Putamen (tissue), 1 donor: ENCODE data around the gene ZNRF1.

Experiments used
- DNase-seq: peaks from one replicate; pipeline ENCODE4 v3.0.0-alpha.2; 2016; ENCODE audit warnings: low spot score

The ZNRF1 gene

GRCh38 chr16:75027520-75028300 lies 28.9 kb downstream of the ZNRF1 start:
- no peak for DNase-seq

DNA sequence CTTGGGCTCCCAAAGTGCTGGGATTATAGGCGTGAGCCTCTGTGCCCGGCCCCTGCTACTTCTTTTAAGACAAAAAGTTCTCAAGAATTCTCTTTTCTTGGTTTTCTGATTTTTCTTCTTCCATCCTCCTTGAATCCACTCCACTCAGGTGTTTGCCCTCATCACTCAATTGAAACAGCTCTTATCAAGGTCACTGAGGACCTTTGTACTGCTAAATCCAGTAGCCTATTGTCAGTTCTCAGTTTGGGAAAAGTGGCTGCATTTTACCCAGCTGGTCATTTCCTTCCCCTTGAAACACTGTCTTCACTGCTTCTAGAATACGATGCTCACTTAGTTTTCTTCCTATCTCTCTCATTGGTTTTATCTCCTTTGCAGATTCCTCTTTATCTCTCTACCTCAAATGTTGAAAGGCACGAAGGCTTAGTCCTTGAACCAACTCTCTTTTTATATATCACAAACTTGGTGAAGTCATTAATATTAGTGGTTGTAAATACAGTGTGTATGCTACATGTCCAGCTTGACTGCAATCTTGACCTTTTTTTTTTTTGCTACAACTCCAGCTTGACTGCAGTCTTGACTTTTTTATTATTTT lies 29.8 kb downstream of the ZNRF1 start:
- no peak for DNase-seq

DNA sequence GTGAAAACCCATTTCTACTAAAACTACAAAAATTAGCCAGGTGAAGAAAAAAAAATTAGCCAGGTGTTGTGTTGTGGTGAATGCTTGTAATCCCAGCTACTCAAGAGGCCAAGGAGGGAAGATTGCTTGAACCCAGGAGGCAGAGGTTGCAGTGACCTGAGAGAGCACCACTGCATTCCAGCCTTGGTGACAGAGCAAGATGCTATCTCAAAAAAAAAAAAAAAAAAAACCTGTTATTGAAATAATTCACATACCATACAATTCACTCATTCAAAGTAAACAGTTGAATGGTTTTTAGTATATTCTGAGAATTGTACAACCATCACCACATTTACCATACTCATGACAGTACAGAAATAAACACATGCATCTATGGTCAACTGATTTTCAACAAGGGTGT lies 31.0 kb downstream of the ZNRF1 start:
- no peak for DNase-seq

- DNase-seq = no peak
These were observed 33.8 kb downstream of the ZNRF1 start for GRCh38 chr16:75032655-75033054.

DNA sequence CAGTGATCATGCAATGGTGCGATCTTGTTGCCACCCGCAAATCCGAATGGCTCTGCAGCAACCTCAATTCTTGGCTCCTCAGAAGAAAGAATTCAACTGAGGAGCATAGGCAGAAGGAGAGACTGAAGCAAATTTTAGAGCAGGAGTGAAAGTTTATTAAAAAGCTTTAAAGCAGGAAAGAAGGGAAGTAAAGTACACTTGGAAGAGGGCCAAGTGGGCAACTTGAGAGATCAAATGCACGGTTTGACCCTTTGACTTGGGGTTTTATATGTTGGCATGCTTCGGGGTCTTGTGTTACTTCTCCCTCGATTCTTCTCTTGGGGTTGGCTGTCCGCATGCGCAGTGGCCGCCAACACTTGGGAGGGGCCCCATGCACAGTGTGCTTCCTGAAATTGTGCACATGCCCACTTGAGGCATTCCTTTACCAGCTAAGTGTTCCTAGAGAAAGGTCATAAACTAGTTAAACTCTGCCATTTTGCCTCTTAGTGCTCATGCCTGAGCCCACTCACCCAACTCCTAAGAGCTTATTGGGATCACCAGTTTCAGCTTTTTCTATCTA lies 36.7 kb downstream of the ZNRF1 start:
- DNase-seq = no peak

DNA sequence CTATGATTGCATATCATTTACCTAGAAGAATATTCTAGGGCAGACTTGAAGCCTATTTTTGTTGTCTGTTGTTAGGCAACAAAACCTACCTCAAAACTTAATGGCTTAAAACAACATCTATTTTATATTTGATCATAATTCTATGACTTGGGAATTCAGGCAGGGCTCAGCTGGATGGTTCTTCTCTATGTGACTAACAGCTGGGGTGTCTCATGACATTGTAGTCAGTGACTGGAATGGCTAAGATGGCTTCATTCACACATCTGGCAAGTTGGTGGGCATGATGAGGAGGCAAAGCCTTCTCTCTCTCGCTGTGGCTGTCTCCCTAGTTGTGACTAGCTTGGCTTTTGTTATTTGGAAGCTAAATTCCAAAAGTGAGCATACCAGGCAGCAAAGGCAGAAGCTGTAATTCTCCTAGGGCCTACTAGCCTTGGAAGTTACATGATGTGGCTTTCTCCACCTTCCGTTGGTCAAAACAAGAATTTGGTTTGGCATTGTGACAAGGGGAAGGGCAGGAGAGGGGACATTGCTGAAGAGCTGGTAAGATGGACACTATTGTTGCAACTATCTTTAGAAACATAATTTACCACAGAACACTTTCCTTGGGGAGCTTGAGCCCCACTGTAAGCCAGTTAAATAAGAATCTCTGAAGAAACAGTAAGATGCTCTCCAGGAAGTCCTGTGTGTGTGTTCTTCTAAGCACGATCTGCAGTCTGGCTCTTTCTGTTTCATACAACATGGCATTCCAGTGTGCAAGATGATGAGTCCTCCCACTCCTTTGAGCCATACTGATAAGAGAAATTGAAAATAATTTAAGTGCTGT lies 39.4 kb downstream of the ZNRF1 start:
- DNase-seq = no peak

DNA sequence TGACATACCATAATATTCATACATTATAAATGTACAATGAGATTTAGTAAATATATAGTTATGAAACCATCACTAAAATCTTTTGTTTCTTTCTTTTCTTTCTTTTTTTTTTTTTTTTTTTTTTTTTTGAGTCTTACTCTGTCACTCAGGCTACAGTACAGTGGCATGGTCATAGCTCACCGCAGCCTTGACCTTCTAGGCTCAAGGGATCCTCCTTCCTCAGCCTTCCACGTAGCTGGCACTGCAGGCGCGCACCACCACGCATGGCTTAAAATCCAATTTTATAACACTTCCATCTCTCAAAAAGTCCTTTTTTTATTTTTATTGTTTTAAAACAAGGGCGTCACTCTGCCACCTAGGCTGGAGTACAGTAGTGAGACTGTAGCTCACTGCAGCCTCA lies 41.1 kb downstream of the ZNRF1 start:
- DNase-seq = no peak

GRCh38 chr16:75042426-75043174 lies 43.8 kb downstream of the ZNRF1 start:
- DNase-seq = no peak

DNA sequence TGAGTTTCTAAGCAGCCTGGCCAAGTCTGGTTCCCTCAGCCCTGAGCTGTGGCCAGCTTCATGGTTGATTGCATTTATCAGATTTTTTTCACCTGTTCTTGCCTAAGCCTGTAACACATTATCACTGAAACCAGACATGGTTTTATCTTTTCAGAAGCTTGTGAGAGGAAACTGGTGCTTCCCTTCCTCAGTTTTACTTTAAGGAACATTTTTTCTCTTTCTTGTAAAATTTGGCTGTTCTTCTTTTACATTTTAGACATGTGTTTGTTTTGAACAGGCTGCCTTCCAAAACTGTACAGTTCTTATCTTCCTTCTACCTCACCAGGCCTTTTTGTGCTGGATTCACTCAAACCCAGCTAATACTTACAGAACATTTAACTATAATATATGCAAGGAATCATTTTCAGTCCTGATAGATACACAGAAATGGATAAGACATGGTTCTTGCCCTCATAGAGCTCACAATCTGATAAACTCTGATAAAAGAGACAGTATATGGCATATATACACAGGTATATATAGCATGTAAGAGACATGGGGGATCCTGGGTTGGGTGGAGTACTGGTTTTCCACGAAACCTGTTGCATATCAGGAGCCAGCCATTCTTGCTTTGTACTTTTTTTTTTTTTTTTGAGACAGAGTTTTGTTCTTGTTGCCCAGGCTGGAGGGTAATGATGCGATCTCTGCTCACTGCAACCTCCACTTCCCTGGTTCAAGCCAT lies 44.5 kb downstream of the ZNRF1 start:
- no peak for DNase-seq

- peak; percentile 8 for DNase-seq
These were observed 46.1 kb downstream of the ZNRF1 start for GRCh38 chr16:75044800-75045361.

- no peak for DNase-seq
These were observed 46.6 kb downstream of the ZNRF1 start for GRCh38 chr16:75045424-75045823.

GRCh38 chr16:75048054-75048453 lies 49.2 kb downstream of the ZNRF1 start:
- no peak for DNase-seq

GRCh38 chr16:75048530-75048929 lies 49.7 kb downstream of the ZNRF1 start:
- no peak for DNase-seq

- DNase-seq = no peak
These were observed 53.8 kb downstream of the ZNRF1 start for GRCh38 chr16:75052481-75053202.

GRCh38 chr16:75053791-75054555 lies 55.1 kb downstream of the ZNRF1 start:
- DNase-seq = peak; percentile 33

GRCh38 chr16:75054556-75054947 lies 55.7 kb downstream of the ZNRF1 start:
- DNase-seq = no peak

GRCh38 chr16:75058806-75059205 lies 60.0 kb downstream of the ZNRF1 start:
- DNase-seq = no peak

DNA sequence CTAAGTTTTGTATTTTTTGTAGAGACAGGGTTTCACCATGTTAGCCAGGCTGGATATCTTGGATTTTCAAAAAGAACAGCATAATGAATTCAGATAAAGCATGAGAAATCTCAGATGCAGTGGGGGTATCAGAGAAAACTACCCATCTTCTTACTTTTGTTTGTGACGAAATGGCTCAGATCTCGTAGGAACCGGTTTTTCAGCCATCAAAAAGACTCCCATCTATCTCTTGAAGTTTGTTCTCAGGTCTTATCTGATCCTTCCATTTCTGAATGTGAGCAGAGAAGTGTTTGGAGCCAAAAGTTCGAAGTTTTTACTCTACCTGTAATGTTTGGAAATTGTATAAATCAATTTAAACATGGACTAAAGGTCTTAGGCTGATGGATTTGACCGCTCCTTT lies 60.6 kb downstream of the ZNRF1 start:
- no peak for DNase-seq

- no peak for DNase-seq
These were observed 61.9 kb downstream of the ZNRF1 start for GRCh38 chr16:75060723-75061122.
